ENCODE results near the gene ROBO3.

ROBO3 gene

GRCh38 chr11:124930799-124931198, 65.6 kb downstream of the ROBO3 start:
- DNase-seq: no peak
